Embryonic facial prominence (tissue), 1 donor: ENCODE results near the gene FYB1.
"Not testable (repeated sequence)": the region's sequence is repeated elsewhere in the genome, so short reads cannot be mapped to it uniquely, and the experiment has no call there.

Experiments
- DNase-seq: peaks from one replicate; pipeline ENCODE4 v3.0.0-alpha.2; 2016; ENCODE audit errors: extremely low spot score

FYB1 gene

GRCh38 chr5:39226100-39226451, 6.7 kb upstream of the FYB1 start:
- no peak for DNase-seq

- no peak for DNase-seq
Observed at GRCh38 chr5:39225405-39226099, 6.2 kb upstream of the FYB1 start.

- no peak for DNase-seq
Observed at GRCh38 chr5:39224196-39224761, 4.9 kb upstream of the FYB1 start.

- DNase-seq = no peak
Observed at GRCh38 chr5:39223565-39224156, 4.3 kb upstream of the FYB1 start.

- not testable (repeated sequence) for DNase-seq
Observed at GRCh38 chr5:39221671-39222070, 2.3 kb upstream of the FYB1 start.

- no peak for DNase-seq
Observed at GRCh38 chr5:39220280-39221030, 1.1 kb upstream of the FYB1 start.

GRCh38 chr5:39218482-39219402, 621 bp downstream of the FYB1 start:
- no peak for DNase-seq

GRCh38 chr5:39217365-39218281, 1.7 kb downstream of the FYB1 start:
- peak; percentile 76 for DNase-seq

- no peak for DNase-seq
Observed at GRCh38 chr5:39216631-39217030, 2.7 kb downstream of the FYB1 start.

GRCh38 chr5:39215857-39216256, 3.5 kb downstream of the FYB1 start:
- DNase-seq = no peak

GRCh38 chr5:39214912-39215709, 4.3 kb downstream of the FYB1 start:
- DNase-seq = no peak

- no peak for DNase-seq
Observed at GRCh38 chr5:39213447-39214207, 5.7 kb downstream of the FYB1 start.

- DNase-seq = no peak
Observed at GRCh38 chr5:39211773-39212172, 7.6 kb downstream of the FYB1 start.

GRCh38 chr5:39209924-39210323, 9.4 kb downstream of the FYB1 start:
- DNase-seq = no peak

GRCh38 chr5:39208471-39208870, 10.9 kb downstream of the FYB1 start:
- DNase-seq = no peak

GRCh38 chr5:39207345-39208045, 11.9 kb downstream of the FYB1 start:
- DNase-seq = no peak

GRCh38 chr5:39206630-39207321, 12.6 kb downstream of the FYB1 start:
- DNase-seq = no peak

GRCh38 chr5:39205550-39205949, 13.8 kb downstream of the FYB1 start:
- no peak for DNase-seq
